Kidney capillary endothelial cell (primary cell): ENCODE data around the gene RPRM.
"Not testable (repeated sequence)": the region's sequence is repeated elsewhere in the genome, so short reads cannot be mapped to it uniquely, and the experiment has no call there.

Experiments
- DNase-seq: peaks from one replicate; pipeline ENCODE4 v3.0.0-alpha.2; 2018; ENCODE audit warnings: low spot score

The RPRM gene

GRCh38 chr2:153455861-153456260 is 22.7 kb downstream of the RPRM start:
- no peak for DNase-seq

GRCh38 chr2:153455403-153455802 is 23.2 kb downstream of the RPRM start:
- no peak for DNase-seq

GRCh38 chr2:153451611-153452010 is 27.0 kb downstream of the RPRM start:
- DNase-seq: no peak

DNA sequence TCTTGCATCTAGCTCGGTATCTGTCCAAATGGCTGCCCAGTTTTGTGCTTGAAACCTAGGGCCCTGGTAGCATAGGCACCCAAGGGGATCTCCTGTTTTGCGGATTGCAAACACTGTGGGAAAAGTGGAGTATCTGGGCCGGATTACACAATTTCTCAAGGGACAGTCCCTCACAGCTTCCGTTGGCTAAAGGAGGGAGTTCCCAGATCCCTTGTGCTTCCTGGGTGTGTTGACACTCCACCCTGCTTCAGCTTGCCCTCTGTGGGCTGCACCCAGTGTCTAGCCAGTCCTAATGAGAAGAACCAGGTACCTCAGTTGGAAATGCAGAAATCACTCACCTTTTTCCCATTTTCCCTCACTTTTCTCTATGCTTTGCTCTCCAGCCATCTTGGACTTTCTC is 35.5 kb downstream of the RPRM start:
- DNase-seq: no peak

GRCh38 chr2:153442616-153443015 is 35.9 kb downstream of the RPRM start:
- not testable (repeated sequence) for DNase-seq

DNA sequence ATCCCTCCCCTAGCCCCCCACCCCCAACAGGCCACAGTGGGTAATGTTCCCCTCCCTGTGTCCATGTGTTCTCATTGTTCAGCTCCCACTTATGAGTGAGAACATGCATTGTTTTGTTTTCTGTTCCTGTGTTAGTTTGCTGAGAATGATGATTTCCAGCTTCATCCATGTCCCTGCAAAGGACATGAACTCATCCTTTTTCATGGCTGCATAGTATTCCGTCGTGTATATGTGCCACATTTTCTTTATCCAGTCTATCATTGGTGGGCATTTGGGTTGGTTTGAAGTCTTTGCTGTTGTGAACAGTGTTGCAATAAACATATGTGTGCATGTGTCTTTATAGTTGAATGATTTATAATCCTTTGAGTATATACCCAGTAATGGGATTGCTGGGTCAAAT is 38.5 kb downstream of the RPRM start:
- DNase-seq: not testable (repeated sequence)

DNA sequence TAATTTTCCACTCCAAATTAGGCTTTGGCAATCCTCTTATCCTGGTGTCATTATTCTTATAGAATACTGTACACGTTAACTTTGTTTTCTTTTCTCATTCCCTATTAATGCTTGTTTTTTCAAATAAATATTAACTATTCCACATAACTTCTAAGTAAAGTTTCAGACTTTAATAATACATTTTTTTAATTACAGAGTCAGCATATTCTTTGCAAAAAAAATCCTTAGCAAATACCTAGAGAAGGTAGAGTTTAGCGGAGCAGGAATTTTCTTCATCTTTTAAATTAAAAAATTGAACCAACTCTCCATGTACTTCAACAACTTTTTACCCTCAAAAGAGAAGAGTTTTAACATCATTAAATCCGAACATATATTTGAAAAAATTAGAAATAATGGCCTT is 45.2 kb downstream of the RPRM start:
- no peak for DNase-seq

GRCh38 chr2:153432381-153432780 is 46.2 kb downstream of the RPRM start:
- no peak for DNase-seq

DNA sequence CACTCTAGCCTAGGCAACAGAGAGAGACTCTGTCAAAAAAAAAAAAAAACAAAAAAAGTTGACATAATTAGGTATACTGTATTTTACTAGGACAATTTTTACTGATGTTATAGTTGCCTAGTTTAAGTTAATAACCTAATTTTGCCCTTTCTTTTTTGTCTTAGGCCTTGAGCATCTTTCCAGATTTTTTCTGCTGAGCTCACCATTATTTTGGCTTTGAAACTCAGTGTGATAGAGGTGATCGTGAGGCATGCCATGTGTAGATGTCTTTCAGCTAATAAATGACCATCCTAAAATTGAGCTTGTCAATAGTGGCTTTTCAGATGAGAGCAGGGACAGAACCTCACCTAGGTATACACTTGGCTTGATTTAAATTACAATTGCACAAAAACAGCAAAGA is 47.4 kb downstream of the RPRM start:
- DNase-seq: no peak
